Activated CD4-positive, alpha-beta memory T cell treated with anti-CD3 and anti-CD28 coated beads, Interleukin-2, amount 10 ng/mL, durations not matched to agents 7 days and 5 days (primary cell): Measurements from ENCODE around the gene TCFL5. TPM values are rescaled to one million over a fixed set of nuclear protein-coding genes. Genes with fewer than 3 reads are reported as not detected.

ENCODE experiments used
- CTCF ChIA-PET: fragments of 350-600 bp; sonication (Branson Sonifier 250); formaldehyde crosslinking; loops from one replicate; lab custom pipeline; 2021; ENCODE audit warnings: antibody characterized with exemption, inconsistent platforms; lab: Charles Lee
- POLR2A ChIA-PET: fragments of 350-600 bp; sonication (Branson Sonifier 250); formaldehyde crosslinking; loops from one replicate; lab custom pipeline; 2021; ENCODE audit warnings: antibody characterized with exemption; lab: Charles Lee
- DNase-seq: peaks from one replicate; pipeline ENCODE4 v3.0.0-alpha.2; 2020
- H3K27ac Mint-ChIP-seq: one replicate; pipeline ENCODE4 v1.8.0; 2021; ENCODE audit warnings: mild to moderate bottlenecking, mixed read lengths
- H3K27me3 Mint-ChIP-seq: one replicate; pipeline ENCODE4 v1.8.0; 2021; ENCODE audit warnings: mixed read lengths
- H3K36me3 Mint-ChIP-seq: one replicate; pipeline ENCODE4 v1.8.0; 2021; ENCODE audit warnings: low read depth, mixed read lengths
- H3K4me1 Mint-ChIP-seq: one replicate; pipeline ENCODE4 v1.8.0; 2021; ENCODE audit warnings: mixed read lengths
- H3K4me3 Mint-ChIP-seq: one replicate; pipeline ENCODE4 v1.8.0; 2021; ENCODE audit warnings: mild to moderate bottlenecking, mixed read lengths
- H3K9me3 Mint-ChIP-seq: one replicate; pipeline ENCODE4 v1.8.0; 2021; ENCODE audit warnings: mixed read lengths
- total RNA-seq, 2 experiments: library from RNA; stranded (reverse); gene quantifications; one replicate each; pipeline ENCODE4 v1.2.3, GENCODE V29; 2021

The TCFL5 gene
- total RNA-seq, 2 experiments from 2014 or later: 6.0 to 6.2 TPM

DNA sequence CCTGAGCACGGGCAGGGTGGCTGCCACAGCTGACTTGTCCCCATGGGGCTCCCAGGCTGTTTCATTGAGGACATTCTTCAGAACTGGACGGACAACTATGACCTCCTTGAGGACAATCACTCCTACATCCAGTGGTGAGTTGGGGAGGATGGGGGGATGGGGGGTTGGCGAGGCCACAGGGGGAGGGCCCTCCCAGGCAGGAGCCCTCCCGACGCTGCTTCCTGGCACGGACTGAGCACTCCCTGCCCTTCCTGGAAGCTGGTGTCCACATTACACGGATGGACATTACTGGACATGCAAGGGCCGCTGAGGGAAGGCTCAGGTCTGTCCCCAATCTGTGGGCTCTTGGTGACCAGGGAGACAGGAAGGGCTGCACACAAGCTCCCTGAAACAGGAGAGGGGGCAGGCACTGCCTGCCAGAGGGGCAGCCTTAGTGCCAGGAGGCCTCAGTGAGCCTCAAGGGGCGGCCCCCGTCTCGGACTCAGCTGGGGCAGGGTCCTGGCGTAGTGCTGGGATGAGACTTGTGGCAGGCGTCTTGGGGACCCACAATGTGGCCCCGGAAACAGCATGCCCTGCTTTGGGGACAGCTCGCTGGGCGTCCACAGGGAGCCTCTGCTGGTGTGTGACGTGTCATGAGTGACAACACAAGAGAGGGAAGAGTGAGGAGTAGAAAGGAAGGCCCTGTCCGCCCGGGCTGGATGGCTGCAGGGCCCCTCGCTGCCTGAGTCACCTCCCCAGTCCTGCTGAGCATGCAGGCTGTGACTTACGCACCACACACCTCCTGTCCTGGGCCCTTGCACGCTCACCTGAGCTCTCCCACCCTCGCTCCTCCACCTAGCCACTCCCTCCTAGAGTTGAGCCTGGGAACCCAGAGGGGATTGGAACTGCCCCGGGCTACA is 51.8 kb downstream of the TCFL5 start:
- no peak overlapping the region for H3K4me3 Mint-ChIP-seq
- DNase-seq: no peak
- ChIA-PET CTCF (interaction anchor here (1.2 to 2.5 kb wide), 3 partner anchors 17 to 140 kb away, joined by 3 to 24 read pairs (median 4); partner anchors contain the start of gene TCFL5), POLR2A (interaction anchor here (1.3 to 2.5 kb wide), 2 partner anchors 14 to 15 kb away, joined by 4 to 18 read pairs; partner anchors contain the start of gene MRGBP)
- no peak overlapping the region for H3K27ac Mint-ChIP-seq
- peaks cover 22% of the 10 kb centered on the region for H3K4me1 Mint-ChIP-seq
- no peaks in the 10 kb centered on the region for H3K9me3 Mint-ChIP-seq
- H3K27me3 Mint-ChIP-seq: no peaks in the 10 kb centered on the region
- H3K36me3 Mint-ChIP-seq: peaks cover 42% of the 10 kb centered on the region

DNA sequence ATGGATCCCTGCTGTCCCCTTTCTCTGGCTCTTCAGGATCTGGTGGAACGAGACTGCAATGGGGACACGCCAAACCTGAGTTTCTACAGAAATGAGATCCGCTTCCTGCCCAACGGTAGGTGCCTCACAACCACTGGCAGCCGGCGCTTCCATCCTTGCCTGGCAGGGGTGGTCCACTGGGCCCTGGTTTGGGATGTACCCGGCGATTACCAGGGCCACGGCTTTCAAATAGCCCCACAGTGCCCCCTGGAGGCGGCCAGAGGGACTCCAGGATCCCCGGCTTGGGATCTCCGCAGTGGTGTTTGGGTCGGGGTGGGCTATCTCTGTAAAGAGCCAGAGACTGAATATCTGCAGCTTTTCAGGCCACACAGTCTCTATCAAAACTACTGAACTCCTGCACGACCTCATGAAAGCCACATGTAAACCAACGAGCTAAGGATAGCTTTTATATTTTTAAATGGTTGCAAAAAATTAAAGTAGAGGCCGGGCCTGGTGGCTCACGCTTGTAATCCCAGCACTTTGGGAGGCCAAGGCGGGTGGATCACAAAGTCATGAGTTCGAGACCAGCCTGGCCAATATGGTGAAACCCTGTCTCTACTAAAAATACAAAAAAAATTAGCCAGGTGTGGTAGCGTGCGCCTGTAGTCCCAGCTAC is 53.3 kb downstream of the TCFL5 start:
- peaks cover 28% of the 10 kb centered on the region for H3K4me1 Mint-ChIP-seq
- peaks cover 44% of the 10 kb centered on the region for H3K36me3 Mint-ChIP-seq
- ChIA-PET POLR2A (interaction anchor here (1.3 to 2.5 kb wide), 4 partner anchors 13 to 166 kb away, joined by 3 to 18 read pairs (median 4); partner anchors contain the start of genes MRGBP and SLCO4A1), CTCF (interaction anchor here (0.7 to 2.5 kb wide), 13 partner anchors 10 to 399 kb away, joined by 3 to 24 read pairs (median 4); partner anchors contain the start of genes MRGBP and TCFL5)
- H3K4me3 Mint-ChIP-seq: no peak overlapping the region
- H3K27ac Mint-ChIP-seq: peak overlapping the region; percentile 52
- H3K9me3 Mint-ChIP-seq: no peaks in the 10 kb centered on the region
- H3K27me3 Mint-ChIP-seq: no peaks in the 10 kb centered on the region
- DNase-seq: peak; percentile 76

DNA sequence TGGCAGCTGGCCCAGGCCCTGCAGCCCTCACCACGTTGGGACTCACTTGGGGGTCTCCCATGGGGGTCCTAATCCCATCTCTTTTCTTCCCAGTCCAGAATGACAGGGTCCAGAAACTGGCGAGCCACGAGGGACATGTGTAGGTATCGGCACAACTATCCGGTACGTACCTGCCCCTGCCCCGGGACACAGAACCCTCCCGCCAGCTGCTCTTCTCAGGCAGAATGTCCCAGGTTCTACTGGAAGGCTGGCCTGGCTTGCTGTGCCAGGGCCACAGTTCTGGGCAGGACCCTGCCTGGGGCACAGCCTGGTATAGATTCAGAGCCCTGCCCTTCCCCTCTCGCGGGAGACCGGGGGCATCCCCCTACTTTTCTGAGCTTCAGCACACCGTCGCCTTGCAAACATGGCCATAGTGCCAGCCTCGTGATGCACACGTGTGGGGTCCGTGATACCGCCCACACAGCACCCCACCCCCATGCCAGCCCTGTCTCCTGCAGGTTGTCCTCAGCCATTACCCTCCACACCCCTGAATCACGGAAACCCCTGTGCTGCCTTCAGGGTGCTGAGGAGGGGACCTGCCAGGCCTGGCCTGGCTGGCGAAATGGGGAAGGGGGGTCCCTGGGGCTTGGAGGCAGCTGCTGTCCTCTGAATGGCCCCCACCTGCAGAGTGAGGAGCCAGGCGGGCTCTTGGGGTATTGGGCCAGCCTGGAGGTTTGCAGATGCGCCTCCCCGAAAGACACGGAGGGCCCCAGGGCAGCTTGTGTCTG is 54.0 kb downstream of the TCFL5 start:
- POLR2A ChIA-PET: interaction anchor here (1.3 to 2.5 kb wide), 5 partner anchors 12 to 165 kb away, joined by 3 to 18 read pairs (median 3); partner anchors contain the start of genes MRGBP and SLCO4A1
- H3K36me3 Mint-ChIP-seq: peaks cover 42% of the 10 kb centered on the region
- no peak for DNase-seq
- no peak overlapping the region for H3K4me3 Mint-ChIP-seq
- CTCF ChIA-PET: interaction anchor here (0.8 to 2.5 kb wide), 9 partner anchors 11 to 308 kb away, joined by 3 to 24 read pairs (median 6); partner anchors contain the start of gene MRGBP
- no peaks in the 10 kb centered on the region for H3K27me3 Mint-ChIP-seq
- no peak overlapping the region for H3K27ac Mint-ChIP-seq
- H3K4me1 Mint-ChIP-seq: peaks cover 30% of the 10 kb centered on the region
- H3K9me3 Mint-ChIP-seq: no peaks in the 10 kb centered on the region

DNA sequence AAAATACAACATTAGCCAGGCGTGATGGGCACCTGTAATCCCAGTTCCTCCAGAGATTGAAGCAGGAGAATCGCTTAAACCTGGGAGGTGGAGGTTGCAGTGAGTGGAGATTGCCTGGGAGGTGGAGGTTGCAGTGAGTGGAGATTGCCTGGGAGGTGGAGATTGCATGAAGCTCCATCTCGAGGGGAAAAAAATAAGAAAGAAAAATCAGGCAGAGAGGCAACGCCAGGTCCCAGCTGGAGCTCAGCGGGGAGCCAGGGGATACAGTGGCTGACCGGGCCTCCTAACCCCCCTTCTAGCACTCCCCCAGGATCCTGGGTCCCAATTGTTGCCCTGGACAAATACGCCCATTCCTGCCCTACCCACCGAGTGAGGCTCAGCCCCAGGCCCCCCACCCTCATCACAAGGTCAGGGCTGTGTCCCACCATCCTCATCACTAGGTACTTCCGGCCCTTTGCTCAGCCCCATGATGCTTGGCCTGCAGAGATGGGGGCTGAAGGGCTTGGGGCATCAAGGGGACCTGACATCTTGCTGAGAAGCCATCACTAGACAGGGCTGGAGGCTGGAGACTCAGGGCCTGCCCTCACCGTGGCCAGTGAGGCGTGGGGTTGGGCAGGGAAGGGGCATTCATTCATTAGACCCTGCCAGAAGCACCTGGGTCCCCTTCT is 55.1 kb downstream of the TCFL5 start:
- POLR2A ChIA-PET: interaction anchor here (1.4 to 3.9 kb wide), 3 partner anchors 11 to 164 kb away, joined by 3 to 33 read pairs (median 9); partner anchors contain the start of genes MRGBP and SLCO4A1
- Mint-ChIP-seq H3K27ac (peak overlapping the region; percentile 54), H3K27me3 (no peaks in the 10 kb centered on the region), H3K36me3 (peaks cover 34% of the 10 kb centered on the region), H3K4me3 (peak overlapping the region; percentile 82), H3K9me3 (no peaks in the 10 kb centered on the region), H3K4me1 (peaks cover 30% of the 10 kb centered on the region)
- DNase-seq: no peak
- CTCF ChIA-PET: no interaction called here

DNA sequence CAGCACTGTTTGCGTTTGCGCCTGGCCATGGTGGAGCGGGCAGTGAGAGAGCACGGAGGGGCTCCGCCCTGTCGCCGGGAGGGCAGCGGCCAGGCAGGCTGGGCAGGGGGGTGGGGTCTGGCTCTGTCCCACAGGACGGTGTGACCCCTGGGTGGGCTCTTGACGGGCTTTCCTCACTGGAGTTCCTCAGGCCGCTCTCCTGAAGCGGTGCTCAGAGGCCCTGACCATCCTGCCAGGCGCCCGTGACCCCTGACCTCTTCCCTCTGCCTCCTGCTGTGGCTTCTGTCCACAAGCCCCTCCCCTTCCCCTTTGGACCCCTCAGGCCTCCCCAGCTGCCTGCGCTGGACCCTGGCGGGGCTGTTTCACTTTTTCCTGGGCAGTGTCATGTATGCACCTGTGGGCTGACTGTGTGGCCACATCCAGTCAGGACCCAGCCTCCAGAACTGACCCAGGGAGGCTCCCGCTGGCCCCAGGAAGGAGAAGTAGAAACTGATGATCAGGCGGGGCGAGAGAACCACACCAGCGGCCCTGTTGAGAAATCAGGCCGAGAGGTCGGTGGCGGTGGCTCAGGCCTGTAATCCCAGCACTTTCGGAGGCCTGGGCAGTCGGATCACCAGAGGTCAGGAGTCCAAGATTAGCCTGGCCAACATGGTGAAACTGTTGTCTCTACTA is 55.8 kb downstream of the TCFL5 start:
- H3K4me3 Mint-ChIP-seq: peak overlapping the region; percentile 82
- H3K27me3 Mint-ChIP-seq: no peaks in the 10 kb centered on the region
- DNase-seq: no peak
- POLR2A ChIA-PET: interaction anchor here (1.2 to 3.9 kb wide), 5 partner anchors 9 to 163 kb away, joined by 3 to 33 read pairs (median 7); partner anchors contain the start of genes MRGBP and SLCO4A1
- peaks cover 36% of the 10 kb centered on the region for H3K36me3 Mint-ChIP-seq
- peak overlapping the region; percentile 54 for H3K27ac Mint-ChIP-seq
- CTCF ChIA-PET: interaction anchor here (0.9 kb wide), 1 partner anchor 12 kb away, joined by 3 read pairs; no protein-coding TSS in a partner anchor
- peaks cover 30% of the 10 kb centered on the region for H3K4me1 Mint-ChIP-seq
- H3K9me3 Mint-ChIP-seq: no peaks in the 10 kb centered on the region

DNA sequence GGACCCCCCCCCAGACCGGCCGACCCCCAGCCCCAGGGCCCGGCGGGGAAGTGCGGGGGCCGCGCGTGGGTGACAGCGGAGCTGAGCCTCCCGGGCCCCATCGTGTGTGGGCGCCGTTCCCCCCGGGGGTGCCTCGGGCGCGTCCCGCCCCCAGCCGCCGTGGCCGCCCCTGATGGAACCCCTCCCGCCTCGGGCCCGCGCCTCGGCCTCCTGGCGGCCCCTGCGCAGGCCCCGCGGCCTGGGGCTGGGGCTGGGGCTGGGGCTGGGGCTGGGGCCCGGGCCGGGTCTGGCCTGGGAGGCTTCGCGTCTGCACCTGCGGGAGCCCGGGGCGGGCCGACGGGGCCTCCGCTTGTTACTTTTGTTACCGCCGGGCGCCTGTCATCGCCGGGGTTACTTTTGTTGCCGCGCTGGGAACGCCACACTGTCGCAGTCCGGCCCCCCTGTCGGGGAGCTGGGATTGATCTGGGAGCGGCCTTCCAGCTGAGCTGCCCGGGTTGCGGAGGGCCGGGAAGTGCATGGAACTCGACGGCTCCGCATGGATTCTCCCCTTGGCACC is 56.4 kb downstream of the TCFL5 start:
- H3K4me1 Mint-ChIP-seq: peaks cover 30% of the 10 kb centered on the region
- peak; percentile 29 for DNase-seq
- H3K27me3 Mint-ChIP-seq: no peaks in the 10 kb centered on the region
- H3K9me3 Mint-ChIP-seq: no peaks in the 10 kb centered on the region
- H3K36me3 Mint-ChIP-seq: peaks cover 37% of the 10 kb centered on the region
- CTCF ChIA-PET: interaction anchor here (0.8 to 1.6 kb wide), 3 partner anchors 9 to 13 kb away, joined by 3 read pairs; partner anchors contain the start of gene MRGBP
- POLR2A ChIA-PET: interaction anchor here (1.2 to 3.9 kb wide), 5 partner anchors 9 to 163 kb away, joined by 4 to 33 read pairs (median 7); partner anchors contain the start of genes MRGBP and SLCO4A1
- H3K27ac Mint-ChIP-seq: peak overlapping the region; percentile 54
- H3K4me3 Mint-ChIP-seq: peak overlapping the region; percentile 82

DNA sequence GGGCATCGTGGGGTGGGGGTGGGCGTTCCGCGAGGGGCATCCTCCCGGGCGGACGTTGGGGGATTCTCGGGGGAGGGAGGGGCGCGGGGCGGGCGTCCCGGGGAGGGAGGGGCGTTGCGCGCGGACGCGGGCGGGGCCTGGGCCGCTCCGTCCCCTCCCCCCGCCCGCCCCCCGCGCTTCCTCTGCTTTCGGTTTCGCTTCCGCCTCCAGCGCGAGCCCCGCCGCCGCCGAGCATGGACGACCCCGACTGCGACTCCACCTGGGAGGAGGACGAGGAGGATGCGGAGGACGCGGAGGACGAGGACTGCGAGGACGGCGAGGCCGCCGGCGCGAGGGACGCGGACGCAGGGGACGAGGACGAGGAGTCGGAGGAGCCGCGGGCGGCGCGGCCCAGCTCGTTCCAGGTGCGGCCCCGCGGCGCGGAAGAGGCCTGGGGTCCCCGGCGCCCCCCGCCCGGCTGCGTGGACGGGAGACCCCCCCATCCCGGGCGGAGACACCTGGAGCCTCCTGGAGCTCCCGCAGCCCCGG is 56.9 kb downstream of the TCFL5 start, which contains the start of gene OGFR:
OGFR (plus strand) TSS at position 209 of the 528 bp plus-strand sequence; CDS start at position 234, 25 bp downstream.
- no peaks in the 10 kb centered on the region for H3K9me3 Mint-ChIP-seq
- ChIA-PET POLR2A (interaction anchor here (1.2 to 3.9 kb wide), 5 partner anchors 10 to 162 kb away, joined by 4 to 33 read pairs (median 7); partner anchors contain the start of genes MRGBP and SLCO4A1), CTCF (interaction anchor here (0.8 to 1.7 kb wide), 3 partner anchors 8 to 13 kb away, joined by 3 to 6 read pairs (median 3); partner anchors contain the start of gene MRGBP)
- H3K4me3 Mint-ChIP-seq: peak within 1 kb of the TSS; percentile 98
- peak; percentile 77 for DNase-seq
- peaks cover 30% of the 10 kb centered on the region for H3K4me1 Mint-ChIP-seq
- peak within 1 kb of the TSS; percentile 91 for H3K27ac Mint-ChIP-seq
- H3K36me3 Mint-ChIP-seq: peaks cover 42% of the 10 kb centered on the region
- H3K27me3 Mint-ChIP-seq: no peaks in the 10 kb centered on the region

DNA sequence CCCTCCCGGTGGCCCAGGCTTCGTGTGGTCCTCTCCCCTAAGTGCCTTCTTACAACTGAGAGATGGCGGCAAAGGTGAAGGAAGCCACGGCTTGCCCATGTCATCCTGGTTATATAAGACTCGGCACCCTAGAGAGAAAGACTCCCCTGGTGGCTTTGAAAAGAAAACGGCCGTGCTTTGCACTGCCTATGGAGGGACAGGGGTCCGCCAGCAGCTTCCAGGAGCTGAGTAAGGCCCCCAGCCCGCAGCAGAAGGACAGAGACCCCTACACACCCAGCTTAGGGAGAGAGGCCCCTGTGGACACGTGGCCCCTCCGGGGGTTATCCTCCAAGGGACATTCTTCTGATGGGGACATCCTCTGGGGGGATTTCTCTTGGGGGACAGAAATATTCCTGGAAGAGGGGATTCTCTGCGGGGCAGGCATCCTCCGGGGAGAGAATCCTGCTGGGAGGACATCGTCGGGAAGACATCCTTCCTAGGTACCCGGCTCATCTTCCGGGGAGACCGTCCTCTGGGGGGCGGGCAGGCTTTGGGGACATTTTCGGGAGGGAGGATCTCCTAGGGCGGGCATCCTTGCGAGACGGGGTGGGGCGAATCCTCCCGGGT is 57.5 kb downstream of the TCFL5 start:
- ChIA-PET POLR2A (interaction anchor here (1.2 to 3.9 kb wide), 5 partner anchors 9 to 162 kb away, joined by 4 to 33 read pairs (median 7); partner anchors contain the start of genes MRGBP and SLCO4A1), CTCF (interaction anchor here (0.8 to 1.7 kb wide), 3 partner anchors 8 to 12 kb away, joined by 3 to 6 read pairs (median 3); partner anchors contain the start of gene MRGBP)
- Mint-ChIP-seq H3K4me3 (peak overlapping the region; percentile 82), H3K36me3 (peaks cover 42% of the 10 kb centered on the region), H3K27ac (peak overlapping the region; percentile 88), H3K27me3 (no peaks in the 10 kb centered on the region), H3K4me1 (peaks cover 32% of the 10 kb centered on the region), H3K9me3 (no peaks in the 10 kb centered on the region)
- DNase-seq: peak; percentile 25

DNA sequence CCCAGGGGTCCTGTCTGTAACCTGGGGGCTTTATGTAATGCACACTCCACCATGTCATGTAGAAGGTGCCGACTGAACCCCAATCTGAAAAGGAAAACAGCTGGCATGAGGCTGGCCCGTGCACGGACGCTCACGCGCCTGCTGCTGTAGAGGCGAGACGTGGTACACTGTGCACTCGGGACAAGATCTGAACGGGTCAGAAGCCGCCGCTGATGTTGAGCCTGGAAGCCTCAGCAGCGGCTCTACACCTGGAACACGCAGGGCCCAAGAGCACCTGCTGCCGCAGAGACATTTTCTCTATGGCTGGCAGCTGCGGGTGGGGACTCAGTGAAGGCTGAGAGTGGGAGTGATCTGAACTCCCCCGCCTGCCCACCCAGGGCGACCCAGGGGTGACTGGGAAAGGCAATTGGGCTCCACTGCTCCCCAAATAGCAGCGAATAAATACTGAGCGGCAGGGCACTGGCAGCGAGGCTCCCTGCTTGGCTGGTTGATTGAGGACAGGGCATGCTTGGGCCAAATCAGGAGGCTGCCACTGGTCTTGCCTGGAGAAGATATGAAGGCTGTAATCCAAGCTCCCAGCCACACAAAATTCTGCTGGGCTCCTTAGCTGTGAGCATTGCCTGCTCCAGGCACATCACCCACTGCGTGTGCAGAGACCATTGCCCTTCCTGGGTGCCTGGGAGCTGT is 59.5 kb downstream of the TCFL5 start:
- DNase-seq: no peak
- H3K27ac Mint-ChIP-seq: no peak overlapping the region
- peaks cover 46% of the 10 kb centered on the region for H3K36me3 Mint-ChIP-seq
- POLR2A ChIA-PET: no interaction called here
- no peaks in the 10 kb centered on the region for H3K9me3 Mint-ChIP-seq
- H3K4me3 Mint-ChIP-seq: no peak overlapping the region
- peaks cover 37% of the 10 kb centered on the region for H3K4me1 Mint-ChIP-seq
- CTCF ChIA-PET: no interaction called here
- no peaks in the 10 kb centered on the region for H3K27me3 Mint-ChIP-seq
